GM12878 (cell line): ENCODE results near the gene KRTAP4-6. TPM values are rescaled to one million over a fixed set of nuclear protein-coding genes. Genes with fewer than 3 reads are reported as not detected.

Experiments
- ATAC-seq: fragments of 200-7000 bp; cut with Tn5 transposase; 3 replicates; pipeline ENCODE4 v1.9.1; 2020; ENCODE audit warnings: mild to moderate bottlenecking, moderate library complexity
- BruUV-seq: library from RNA; stranded (reverse); fragments of 400-500 nt; replicated peaks from 2 replicates; lab custom pipeline; 2021; lab: Mats Ljungman, UMichigan
- CTCF ChIA-PET: fragments of 300-600 bp; sonication (Branson Sonifier 250); formaldehyde crosslinking; extraction: SDS; loops from one replicate; lab custom pipeline; 2021; ENCODE audit warnings: inconsistent platforms; lab: Yijun Ruan, JAX
- POLR2A ChIA-PET: fragments of 350-600 bp; formaldehyde crosslinking; extraction: SDS; loops from one replicate; lab custom pipeline; 2021; ENCODE audit warnings: inconsistent platforms; lab: Charles Lee
- RAD21 ChIA-PET: fragments of 300-600 bp; sonication (Branson Sonifier 250); formaldehyde crosslinking; loops from one replicate; lab custom pipeline; 2023; ENCODE audit warnings: antibody characterized with exemption; ENCODE audit not compliant: unreplicated experiment; lab: Charles Lee
- SMC1A ChIA-PET: fragments of 300-600 bp; sonication (Branson Sonifier 250); formaldehyde crosslinking; loops from one replicate; lab custom pipeline; 2023; ENCODE audit not compliant: unreplicated experiment, uncharacterized antibody; lab: Charles Lee
- DNase-seq: peaks from one replicate; pipeline ENCODE4 v3.0.0-alpha.2; 2011; ENCODE audit warnings: low read depth, low spot score
- FAIRE-seq: peaks from 3 replicates; lab custom pipeline; 2011; peaks lifted over from hg19 to GRCh38; lab: Jason Lieb, UNC
- H2AFZ ChIP-seq: 2 replicates; pipeline ENCODE4 v1.6.0; 2011; ENCODE audit warnings: low read depth, low read length, control low read depth; ENCODE audit not compliant: control insufficient read depth
- H3K27ac ChIP-seq: 2 replicates; pipeline ENCODE4 v1.5.1; 2011; ENCODE audit warnings: control low read depth; ENCODE audit not compliant: control insufficient read depth, insufficient read depth
- H3K27me3 ChIP-seq, 2 experiments: replicated peaks in 1 of 2; 2 replicates each; pipeline versions ENCODE4 v1.6.0 to v1.6.1; 2011; ENCODE audit warnings: low read length in 1 of 2; ENCODE audit not compliant: control insufficient read depth in 2 of 2, insufficient read depth in 2 of 2
- H3K36me3 ChIP-seq, 2 experiments: 2 replicates each; pipeline ENCODE4 v1.5.1; 2011; ENCODE audit warnings: low read length in 1 of 2; ENCODE audit not compliant: control insufficient read depth in 2 of 2, insufficient read depth in 2 of 2
- H3K4me1 ChIP-seq: 2 replicates; pipeline ENCODE4 v1.6.1; 2011; ENCODE audit warnings: mild to moderate bottlenecking, low read length, moderate library complexity, mixed read lengths; ENCODE audit not compliant: control insufficient read depth, insufficient read depth
- H3K4me2 ChIP-seq: 2 replicates; pipeline ENCODE4 v1.6.0; 2011; ENCODE audit warnings: control low read depth; ENCODE audit not compliant: control insufficient read depth, insufficient read depth
- H3K4me3 ChIP-seq: fragments of 200-600 bp; sonication (generic); 2 replicates; pipeline ENCODE4 v1.5.1; 2016
- H3K79me2 ChIP-seq: 2 replicates; pipeline ENCODE4 v1.6.0; 2011; ENCODE audit warnings: low read length; ENCODE audit not compliant: control insufficient read depth, insufficient read depth
- H3K9ac ChIP-seq: 2 replicates; pipeline ENCODE4 v1.8.0; 2011; ENCODE audit warnings: low read length, control low read depth, mixed read lengths; ENCODE audit not compliant: control insufficient read depth, insufficient read depth
- H3K9me3 ChIP-seq: replicated peaks from 3 replicates; pipeline ENCODE4 v1.5.1; 2011; ENCODE audit warnings: mild to moderate bottlenecking, low read length; ENCODE audit not compliant: control insufficient read depth, insufficient read depth
- H4K20me1 ChIP-seq: 2 replicates; pipeline ENCODE4 v1.6.0; 2011; ENCODE audit not compliant: control insufficient read depth, insufficient read depth
- CEBPZ ChIP-seq: fragments of 150-350 bp; IDR thresholded peaks from 2 replicates; pipeline ENCODE4 v1.6.1; 2016; ENCODE audit warnings: low read depth, low read length
- CREM ChIP-seq: IDR thresholded peaks from 2 replicates; pipeline ENCODE4 v1.6.1; 2014; ENCODE audit warnings: antibody characterized with exemption, low read depth
- EP300 ChIP-seq, 2 experiments: fragments of 150-350 bp in 1 of 2; IDR thresholded peaks; 2 replicates each; pipeline ENCODE4 v1.6.1; 2011 to 2012; ENCODE audit warnings: low read depth in 2 of 2, low read length in 2 of 2, borderline replicate concordance in 1 of 2, improper control_type of control experiment in 1 of 2, inconsistent platforms in 1 of 2; ENCODE audit not compliant: control insufficient read depth in 1 of 2
- IRF3 ChIP-seq: fragments of 450-650 bp; IDR thresholded peaks from 2 replicates; pipeline ENCODE4 v1.6.1; 2014; ENCODE audit warnings: mild to moderate bottlenecking
- MTA2 ChIP-seq: fragments of 450-650 bp; IDR thresholded peaks from 2 replicates; pipeline ENCODE4 v1.6.1; 2016; ENCODE audit warnings: low read depth, mild to moderate bottlenecking, moderate library complexity
- PBX3 ChIP-seq: IDR thresholded peaks from 2 replicates; pipeline ENCODE4 v1.6.1; 2011; ENCODE audit warnings: mild to moderate bottlenecking, low read depth, low read length, moderate library complexity; ENCODE audit not compliant: insufficient replicate concordance
- POU2F2 ChIP-seq: IDR thresholded peaks from 3 replicates; pipeline ENCODE4 v1.6.1; 2011; ENCODE audit warnings: low read depth, mild to moderate bottlenecking, low read length, borderline replicate concordance
- SMC3 ChIP-seq: IDR thresholded peaks from 2 replicates; pipeline ENCODE4 v1.6.1; 2011; ENCODE audit warnings: low read length, improper control_type of control experiment, borderline replicate concordance
- TCF12 ChIP-seq: IDR thresholded peaks from 2 replicates; pipeline ENCODE4 v1.6.1; 2011; ENCODE audit warnings: low read depth, mild to moderate bottlenecking, low read length
- WGBS: methylation state at CpG from one replicate; pipeline ENCODE4 v1.1.6; 2016; ENCODE audit warnings: low lambda C conversion rate; ENCODE audit not compliant: insufficient replicate concordance, insufficient coverage; ENCODE audit errors: missing lambda C conversion rate; 5-methylcytosine and 5-hydroxymethylcytosine counted together
- in situ Hi-C: fragments of 300-500 bp; cut with MboI; formaldehyde crosslinking; loops from 9 replicates; pipeline ENCODE4 v1.14.3; 2018; ENCODE audit warnings: mixed read lengths
- intact Hi-C: fragments of 100-400 bp; cut with micrococcal nuclease; formaldehyde crosslinking; loops from one replicate; pipeline ENCODE4 v1.14.2; 2022; ENCODE audit not compliant: unreplicated experiment
- polyA plus RNA-seq, 11 experiments: library from polyadenylated mRNA; depleted of rRNA in 4 of 11; unstranded in 6 of 11; stranded (reverse) in 5 of 11; fragments of >200 nt; fragmentation: Nextera tagmentation in 4 of 11; fragmentation: Illumina TruSeq in 1 of 11; extraction: Ambion mirVana in 4 of 11; extraction: Trizol in 1 of 11; gene quantifications; 1 replicate in 1 of 11; 2 replicates in 10 of 11; pipeline versions ENCODE4 v1.2.1 to v1.2.3, GENCODE V29; 2011 to 2016; ENCODE audit warnings: inconsistent platforms in 2 of 11, missing spikeins in 2 of 11, low read depth in 1 of 11
- total RNA-seq, 4 experiments: library from RNA; depleted of rRNA in 3 of 4; stranded (reverse); fragments of >200 nt in 3 of 4; fragmentation: Illumina TruSeq in 1 of 4; extraction: Trizol in 1 of 4; gene quantifications; 2 replicates each; pipeline versions ENCODE4 v1.2.1 to v1.2.3, GENCODE V29; 2013 to 2021

KRTAP4-6 gene
- total and polyA plus RNA-seq, 10 of the 15 experiments (the other 5 are each of a cell fraction or from before 2014, with no cell fraction given): not detected

- BruUV-seq: no TSS peak
- Histone ChIP-seq H3K4me1 (no peaks in the 10 kb centered on the region), H3K36me3 (no peaks in the 10 kb centered on the region), H4K20me1 (no peaks in the 10 kb centered on the region), H3K27ac (no peak overlapping the region), H3K27me3 (no peaks in the 10 kb centered on the region), H3K79me2 (no peaks in the 10 kb centered on the region), H3K4me2 (no peak overlapping the region), H3K9ac (no peak overlapping the region), H3K4me3 (no peak overlapping the region)
- in situ Hi-C loops: no loop called here
- RAD21 ChIA-PET: no interaction called here
- WGBS: 27% methylated on average over 1 of the region's 1 CpG
- no peak for DNase-seq
- no peak for ATAC-seq
- TF ChIP-seq SMC3 (no peak), PBX3 (no peak), TCF12 (no peak), POU2F2 (no peak)
- TF ChIP-seq, all 136 proteins: peak for 0
- FAIRE-seq: no peak
- Histone ChIP-seq H2AFZ (no peak overlapping the region), H3K9me3 (no peaks in the 10 kb centered on the region; the same call in 1 of the 3 replicates)
- ChIA-PET POLR2A (no interaction called here), CTCF (no interaction called here), SMC1A (no interaction called here)
- intact Hi-C loops: no loop called here
Measured at GRCh38 chr17:41144846-41145245, 4.5 kb upstream of the KRTAP4-6 start.

GRCh38 chr17:41141361-41141760, 1.0 kb upstream of the KRTAP4-6 start:
- RAD21 ChIA-PET: no interaction called here
- no peaks in the 10 kb centered on the region for H3K36me3 ChIP-seq
- TF ChIP-seq CEBPZ (no peak), EP300 (IDR thresholded peaks at IDR 0.05; ENCODE audit: borderline replicate concordance in 1 of 2, control insufficient read depth in 1 of 2, low read depth in 2 of 2, low read length in 2 of 2) (no peak), IRF3 (no peak), CREM (no peak), MTA2 (no peak)
- intact Hi-C loops: no loop called here
- no peak overlapping the region for H3K9ac ChIP-seq
- no peak overlapping the region for H2AFZ ChIP-seq
- DNase-seq (no peak), ATAC-seq (no peak), FAIRE-seq (no peak)
- H3K4me3 ChIP-seq: no peak overlapping the region
- no peaks in the 10 kb centered on the region; the same call in 1 of the 3 replicates for H3K9me3 ChIP-seq
- BruUV-seq: no TSS peak
- CTCF ChIA-PET: interaction anchor here (0.6 kb wide), 1 partner anchor 465 kb away, joined by 3 read pairs; no protein-coding TSS in a partner anchor
- no peaks in the 10 kb centered on the region for H3K79me2 ChIP-seq
- in situ Hi-C loops: no loop called here
- no peaks in the 10 kb centered on the region for H3K4me1 ChIP-seq
- POLR2A ChIA-PET: no interaction called here
- no peaks in the 10 kb centered on the region for H3K27me3 ChIP-seq
- SMC1A ChIA-PET: no interaction called here
- H4K20me1 ChIP-seq: no peaks in the 10 kb centered on the region
- H3K27ac ChIP-seq: no peak overlapping the region
- no peak overlapping the region for H3K4me2 ChIP-seq
